Thymus (tissue), 11 donors: ENCODE results near the gene KANSL1. TPM values are rescaled to one million over a fixed set of nuclear protein-coding genes. Genes with fewer than 3 reads are reported as not detected.
"Not testable (repeated sequence)": the region's sequence is repeated elsewhere in the genome, so short reads cannot be mapped to it uniquely, and the experiment has no call there.

Source experiments
- DNase-seq, 9 donors: peaks; one replicate each; pipeline ENCODE4 v3.0.0-alpha.2; 2013; ENCODE audit warnings: low spot score in 9 of 9, low read depth in 6 of 9, missing footprints in 1 of 9
- H3K27ac ChIP-seq, 2 donors: one replicate each; pipeline ENCODE4 v1.5.1; 2013; ENCODE audit warnings: control low read depth in 1 of 2, low read depth in 1 of 2, low read length in 1 of 2, mild to moderate bottlenecking in 1 of 2, moderate library complexity in 1 of 2
- H3K27me3 ChIP-seq, 2 donors: one replicate each; pipeline ENCODE4 v1.5.1; 2013; ENCODE audit warnings: low read length in 1 of 2; ENCODE audit not compliant: control insufficient read depth in 2 of 2, insufficient read depth in 1 of 2
- H3K36me3 ChIP-seq, 2 donors: one replicate each; pipeline ENCODE4 v1.5.1; 2013; ENCODE audit warnings: low read length in 1 of 2, mild to moderate bottlenecking in 1 of 2, moderate library complexity in 1 of 2; ENCODE audit not compliant: control insufficient read depth in 2 of 2, insufficient read depth in 2 of 2
- H3K4me1 ChIP-seq, 2 donors: one replicate each; pipeline ENCODE4 v1.5.1; 2013; ENCODE audit warnings: low read length in 2 of 2; ENCODE audit not compliant: control insufficient read depth in 2 of 2, insufficient read depth in 2 of 2
- H3K4me3 ChIP-seq, 2 donors: one replicate each; pipeline ENCODE4 v1.5.1; 2013; ENCODE audit warnings: low read length in 2 of 2, control low read depth in 1 of 2, mild to moderate bottlenecking in 1 of 2
- H3K9me3 ChIP-seq, 2 donors: one replicate each; pipeline ENCODE4 v1.5.1; 2013; ENCODE audit warnings: low read length in 1 of 2, mild to moderate bottlenecking in 1 of 2; ENCODE audit not compliant: control insufficient read depth in 2 of 2, insufficient read depth in 1 of 2
- WGBS: extraction: QIAGEN DNeasy Blood & Tissue Kit; methylation state at CpG from one replicate; pipeline ENCODE4 v1.1.7; 2013; 5-methylcytosine and 5-hydroxymethylcytosine counted together
- polyA plus RNA-seq: library from polyadenylated mRNA; stranded (reverse); fragments of 200-250 nt; gene quantifications from one replicate; pipeline ENCODE4 v1.2.3, GENCODE V29; 2013
- total RNA-seq: library from RNA; stranded (reverse); fragments of 120-200 nt; gene quantifications from one replicate; pipeline ENCODE4 v1.2.4, GENCODE V29; 2013
- donor health status: healthy.

The KANSL1 gene
- total and polyA plus RNA-seq, 2 donors: 22.3 to 101 TPM

- not testable (repeated sequence) for DNase-seq, H3K9me3 ChIP-seq, H3K27ac ChIP-seq, H3K4me1 ChIP-seq, H3K27me3 ChIP-seq, H3K4me3 ChIP-seq
- peaks cover 10 to 47% of the 10 kb centered on the region in 2 donors for H3K36me3 ChIP-seq
- 98% methylated on average over 4 of the region's 4 CpGs for WGBS
Measured at GRCh38 chr17:46087871-46088270, 105.4 kb downstream of the KANSL1 start.

GRCh38 chr17:46086821-46087220 lies 106.4 kb downstream of the KANSL1 start:
- Histone ChIP-seq H3K27ac (no peak overlapping the region), H3K9me3 (no peaks in the 10 kb centered on the region), H3K27me3 (no peaks in the 10 kb centered on the region), H3K36me3 (peaks cover 9 to 49% of the 10 kb centered on the region in 2 donors), H3K4me3 (no peak overlapping the region), H3K4me1 (peaks cover 0 to 2% of the 10 kb centered on the region in 2 donors)
- no peak for DNase-seq
- 98% methylated on average over 4 of the region's 4 CpGs for WGBS

- 96% methylated on average over 6 of the region's 6 CpGs for WGBS
- Histone ChIP-seq H3K9me3 (no peaks in the 10 kb centered on the region), H3K27ac (no peak overlapping the region), H3K4me3 (no peak overlapping the region), H3K27me3 (no peaks in the 10 kb centered on the region), H3K4me1 (peaks cover 0 to 2% of the 10 kb centered on the region in 2 donors), H3K36me3 (peaks cover 5 to 45% of the 10 kb centered on the region in 2 donors)
- DNase-seq: no peak
Measured at GRCh38 chr17:46085522-46085921, 107.7 kb downstream of the KANSL1 start.

GRCh38 chr17:46082257-46082656 lies 111.0 kb downstream of the KANSL1 start:
- Histone ChIP-seq H3K4me3 (no peak overlapping the region), H3K36me3 (peaks cover 9 to 54% of the 10 kb centered on the region in 2 donors), H3K9me3 (no peaks in the 10 kb centered on the region), H3K27me3 (no peaks in the 10 kb centered on the region), H3K4me1 (peaks cover 0 to 2% of the 10 kb centered on the region in 2 donors), H3K27ac (no peak overlapping the region)
- WGBS: 86% methylated on average over 2 of the region's 2 CpGs
- no peak for DNase-seq

DNA sequence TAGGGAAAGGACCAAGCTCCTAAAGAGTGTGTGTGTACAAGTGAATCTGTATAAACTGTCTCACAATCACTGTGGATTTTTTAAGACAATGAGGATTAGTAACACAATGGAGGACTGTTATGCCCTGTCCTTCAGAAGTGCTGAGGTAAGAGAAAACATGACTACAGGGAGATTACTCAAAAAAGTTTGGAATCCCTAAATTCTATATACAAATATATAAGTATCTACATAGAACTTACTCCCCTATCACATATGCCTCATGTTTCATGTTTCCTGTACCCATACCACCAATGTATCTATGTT lies 112.3 kb downstream of the KANSL1 start:
- DNase-seq: no peak
- peaks cover 0 to 2% of the 10 kb centered on the region in 2 donors for H3K4me1 ChIP-seq
- H3K4me3 ChIP-seq: no peak overlapping the region
- H3K27me3 ChIP-seq: no peaks in the 10 kb centered on the region
- H3K27ac ChIP-seq: no peak overlapping the region
- H3K9me3 ChIP-seq: no peaks in the 10 kb centered on the region
- H3K36me3 ChIP-seq: peaks cover 9 to 46% of the 10 kb centered on the region in 2 donors

DNA sequence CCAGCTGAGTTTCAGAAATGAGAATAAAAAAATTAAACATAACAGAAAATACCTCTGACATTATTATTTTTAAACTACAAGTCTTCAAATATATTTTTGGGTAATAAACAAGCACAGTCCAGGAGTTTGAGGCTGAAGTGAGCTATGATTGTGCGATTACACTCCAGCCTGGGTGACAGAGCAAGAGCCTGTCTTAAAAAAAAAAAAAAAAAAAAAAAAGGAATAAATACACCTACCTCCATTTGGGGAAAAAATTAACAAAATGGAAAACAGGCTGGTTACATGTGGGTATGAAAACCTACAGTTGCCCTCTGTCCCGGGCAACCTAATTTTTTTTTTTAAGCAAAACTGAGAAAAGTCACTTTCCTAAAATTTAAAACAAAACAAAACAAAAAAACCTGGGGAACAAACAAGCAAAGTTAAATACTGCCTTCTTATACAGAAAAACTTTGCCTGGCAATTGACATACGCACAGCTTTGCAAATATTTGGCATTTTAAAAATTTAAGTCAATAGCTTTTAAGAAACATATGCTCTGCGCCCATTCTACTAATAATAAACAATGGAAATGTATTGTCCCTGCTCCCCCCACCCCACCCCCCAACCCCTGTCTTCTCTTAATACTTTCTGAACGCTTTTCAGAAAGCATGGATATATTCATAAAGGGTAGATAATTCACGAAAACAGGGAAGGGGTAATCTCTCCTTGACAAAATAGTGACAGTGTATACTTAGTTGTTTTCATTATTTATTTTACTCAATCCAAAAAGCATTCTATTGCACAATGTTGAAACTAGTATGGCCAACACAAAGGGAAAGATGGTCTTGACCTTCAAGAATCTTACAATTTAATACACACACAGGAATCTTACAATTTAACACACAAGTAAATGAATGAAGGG lies 112.9 kb downstream of the KANSL1 start:
- Histone ChIP-seq H3K4me1 (peaks cover 0 to 2% of the 10 kb centered on the region in 2 donors), H3K27ac (no peak overlapping the region), H3K4me3 (no peak overlapping the region), H3K36me3 (peaks cover 7 to 51% of the 10 kb centered on the region in 2 donors), H3K9me3 (no peaks in the 10 kb centered on the region), H3K27me3 (no peaks in the 10 kb centered on the region)
- WGBS: 98% methylated on average over 6 of the region's 6 CpGs
- no peak for DNase-seq

- Histone ChIP-seq H3K27me3 (no peaks in the 10 kb centered on the region), H3K27ac (no peak overlapping the region), H3K9me3 (no peaks in the 10 kb centered on the region), H3K4me1 (peaks cover 0 to 2% of the 10 kb centered on the region in 2 donors), H3K4me3 (no peak overlapping the region), H3K36me3 (peaks cover 4 to 47% of the 10 kb centered on the region in 2 donors)
- 94% methylated on average over 4 of the region's 4 CpGs for WGBS
- DNase-seq: no peak
Measured at GRCh38 chr17:46078675-46079074, 114.6 kb downstream of the KANSL1 start.

DNA sequence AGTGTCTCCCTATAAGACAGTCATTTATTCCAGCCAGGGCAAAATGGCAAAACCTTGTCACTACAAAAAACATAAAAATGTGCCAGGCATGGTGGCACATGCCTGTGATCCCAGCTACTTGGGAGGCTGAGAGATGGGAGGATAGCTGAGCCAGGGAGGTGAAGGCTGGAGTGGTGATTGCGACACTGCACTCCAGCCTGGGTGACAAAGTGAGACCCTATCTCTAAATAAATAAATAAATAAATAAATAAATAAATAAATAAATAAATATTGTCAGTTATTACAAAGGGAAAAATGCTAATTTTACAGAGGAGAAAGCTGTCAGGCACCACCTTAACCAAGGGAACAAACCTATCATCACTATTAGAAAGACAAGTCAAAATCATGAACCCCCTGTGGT lies 118.7 kb downstream of the KANSL1 start:
- Histone ChIP-seq H3K4me1 (no peaks in the 10 kb centered on the region), H3K4me3 (no peak overlapping the region), H3K36me3 (peaks cover 4 to 23% of the 10 kb centered on the region in 2 donors), H3K27ac (no peak overlapping the region), H3K27me3 (no peaks in the 10 kb centered on the region), H3K9me3 (no peaks in the 10 kb centered on the region)
- DNase-seq: no peak
- 98% methylated on average over 1 of the region's 1 CpG for WGBS

GRCh38 chr17:46072998-46073397 lies 120.2 kb downstream of the KANSL1 start:
- no peaks in the 10 kb centered on the region for H3K9me3 ChIP-seq
- no peak overlapping the region for H3K4me3 ChIP-seq
- DNase-seq: no peak
- WGBS: 97% methylated on average over 1 of the region's 1 CpG
- no peak overlapping the region for H3K27ac ChIP-seq
- H3K27me3 ChIP-seq: no peaks in the 10 kb centered on the region
- H3K4me1 ChIP-seq: no peaks in the 10 kb centered on the region
- peaks cover 3 to 20% of the 10 kb centered on the region in 2 donors for H3K36me3 ChIP-seq
